ENCODE measurements around the gene MROH7.

The MROH7 gene

DNA sequence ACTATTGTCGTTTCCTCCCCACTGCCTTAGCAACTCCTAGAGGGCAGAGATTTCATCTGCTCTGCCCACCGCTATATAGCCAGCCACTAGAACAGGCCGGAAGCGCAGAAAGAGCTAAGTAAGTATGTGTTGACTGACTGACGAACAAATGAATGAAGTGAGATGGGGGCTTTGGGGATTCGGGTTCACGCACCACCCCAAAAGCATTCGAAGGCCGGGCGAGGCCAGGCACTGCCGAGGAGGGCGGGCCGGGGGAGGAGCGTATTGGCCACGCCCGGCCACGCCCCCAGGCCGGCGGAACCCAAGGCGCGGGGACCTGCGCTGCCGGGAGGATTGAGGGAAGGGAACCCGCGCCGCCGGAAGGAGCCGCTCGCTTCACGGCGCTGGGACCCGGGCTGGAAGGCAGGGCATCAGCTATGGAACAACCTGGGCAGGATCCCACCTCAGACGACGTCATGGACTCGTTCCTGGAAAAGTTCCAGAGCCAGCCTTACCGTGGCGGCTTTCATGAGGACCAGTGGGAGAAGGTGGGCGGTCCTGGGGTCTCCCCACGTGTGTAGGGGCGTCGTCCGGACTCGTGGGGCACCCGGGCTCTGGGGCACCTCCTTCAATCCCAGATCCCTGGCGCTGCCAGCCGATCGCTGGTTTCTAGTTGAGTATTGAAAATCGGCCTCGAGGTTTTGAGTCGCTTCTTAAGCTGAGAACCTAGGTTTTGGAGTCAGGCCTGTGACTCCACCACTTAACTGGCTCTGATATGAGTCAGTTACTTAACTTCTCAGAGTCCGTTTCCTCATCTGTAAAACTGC is 74.1 kb downstream of the MROH7 start, which contains the start of gene TTC4 (continued):
- TF ChIP-seq, protein P1, sequence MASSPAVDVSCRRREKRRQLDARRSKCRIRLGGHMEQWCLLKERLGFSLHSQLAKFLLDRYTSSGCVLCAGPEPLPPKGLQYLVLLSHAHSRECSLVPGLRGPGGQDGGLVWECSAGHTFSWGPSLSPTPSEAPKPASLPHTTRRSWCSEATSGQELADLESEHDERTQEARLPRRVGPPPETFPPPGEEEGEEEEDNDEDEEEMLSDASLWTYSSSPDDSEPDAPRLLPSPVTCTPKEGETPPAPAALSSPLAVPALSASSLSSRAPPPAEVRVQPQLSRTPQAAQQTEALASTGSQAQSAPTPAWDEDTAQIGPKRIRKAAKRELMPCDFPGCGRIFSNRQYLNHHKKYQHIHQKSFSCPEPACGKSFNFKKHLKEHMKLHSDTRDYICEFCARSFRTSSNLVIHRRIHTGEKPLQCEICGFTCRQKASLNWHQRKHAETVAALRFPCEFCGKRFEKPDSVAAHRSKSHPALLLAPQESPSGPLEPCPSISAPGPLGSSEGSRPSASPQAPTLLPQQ (tag by site-specific recombination; IDR thresholded peaks at IDR 0.05): peak; percentile 92
- no peak for TF ChIP-seq ZNF121 (tag by site-specific recombination; IDR thresholded peaks at IDR 0.05)
- no peak for TF ChIP-seq ZNF140 (tag by site-specific recombination; IDR thresholded peaks at IDR 0.05)
- TF ChIP-seq, protein P2, sequence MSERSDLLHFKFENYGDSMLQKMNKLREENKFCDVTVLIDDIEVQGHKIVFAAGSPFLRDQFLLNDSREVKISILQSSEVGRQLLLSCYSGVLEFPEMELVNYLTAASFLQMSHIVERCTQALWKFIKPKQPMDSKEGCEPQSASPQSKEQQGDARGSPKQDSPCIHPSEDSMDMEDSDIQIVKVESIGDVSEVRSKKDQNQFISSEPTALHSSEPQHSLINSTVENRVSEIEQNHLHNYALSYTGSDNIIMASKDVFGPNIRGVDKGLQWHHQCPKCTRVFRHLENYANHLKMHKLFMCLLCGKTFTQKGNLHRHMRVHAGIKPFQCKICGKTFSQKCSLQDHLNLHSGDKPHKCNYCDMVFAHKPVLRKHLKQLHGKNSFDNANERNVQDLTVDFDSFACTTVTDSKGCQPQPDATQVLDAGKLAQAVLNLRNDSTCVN (tag by site-specific recombination; optimal IDR thresholded peaks at IDR 0.05): peak; percentile 53
- peak; percentile 68; the same call in 1 of the 2 replicates for TF ChIP-seq ZNF239 (tag by site-specific recombination; IDR thresholded peaks at IDR 0.05)
- TF ChIP-seq ZNF654 (tag by site-specific recombination; IDR thresholded peaks at IDR 0.05; ENCODE audit: low read depth): no peak
- no peak for TF ChIP-seq ZNF133 (tag by site-specific recombination; IDR thresholded peaks at IDR 0.05)
- no peak for TF ChIP-seq HOXA7 (CRISPR knock-in tag; IDR thresholded peaks at IDR 0.05; ENCODE audit: borderline replicate concordance)
- TF ChIP-seq, protein P3, sequence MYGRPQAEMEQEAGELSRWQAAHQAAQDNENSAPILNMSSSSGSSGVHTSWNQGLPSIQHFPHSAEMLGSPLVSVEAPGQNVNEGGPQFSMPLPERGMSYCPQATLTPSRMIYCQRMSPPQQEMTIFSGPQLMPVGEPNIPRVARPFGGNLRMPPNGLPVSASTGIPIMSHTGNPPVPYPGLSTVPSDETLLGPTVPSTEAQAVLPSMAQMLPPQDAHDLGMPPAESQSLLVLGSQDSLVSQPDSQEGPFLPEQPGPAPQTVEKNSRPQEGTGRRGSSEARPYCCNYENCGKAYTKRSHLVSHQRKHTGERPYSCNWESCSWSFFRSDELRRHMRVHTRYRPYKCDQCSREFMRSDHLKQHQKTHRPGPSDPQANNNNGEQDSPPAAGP (tag by site-specific recombination; IDR thresholded peaks at IDR 0.05): peak; percentile 97
- TF ChIP-seq, protein P4, sequence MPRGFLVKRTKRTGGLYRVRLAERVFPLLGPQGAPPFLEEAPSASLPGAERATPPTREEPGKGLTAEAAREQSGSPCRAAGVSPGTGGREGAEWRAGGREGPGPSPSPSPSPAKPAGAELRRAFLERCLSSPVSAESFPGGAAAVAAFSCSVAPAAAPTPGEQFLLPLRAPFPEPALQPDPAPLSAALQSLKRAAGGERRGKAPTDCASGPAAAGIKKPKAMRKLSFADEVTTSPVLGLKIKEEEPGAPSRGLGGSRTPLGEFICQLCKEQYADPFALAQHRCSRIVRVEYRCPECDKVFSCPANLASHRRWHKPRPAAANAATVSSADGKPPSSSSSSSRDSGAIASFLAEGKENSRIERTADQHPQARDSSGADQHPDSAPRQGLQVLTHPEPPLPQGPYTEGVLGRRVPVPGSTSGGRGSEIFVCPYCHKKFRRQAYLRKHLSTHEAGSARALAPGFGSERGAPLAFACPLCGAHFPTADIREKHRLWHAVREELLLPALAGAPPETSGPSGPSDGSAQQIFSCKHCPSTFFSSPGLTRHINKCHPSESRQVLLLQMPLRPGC (tag by site-specific recombination; IDR thresholded peaks at IDR 0.05): peak; percentile 52; the same call in 1 of the 2 replicates
- no peak for TF ChIP-seq ZNF354C (tag by site-specific recombination; IDR thresholded peaks at IDR 0.05; ENCODE audit: borderline replicate concordance, low read depth)
- TF ChIP-seq, protein P5, sequence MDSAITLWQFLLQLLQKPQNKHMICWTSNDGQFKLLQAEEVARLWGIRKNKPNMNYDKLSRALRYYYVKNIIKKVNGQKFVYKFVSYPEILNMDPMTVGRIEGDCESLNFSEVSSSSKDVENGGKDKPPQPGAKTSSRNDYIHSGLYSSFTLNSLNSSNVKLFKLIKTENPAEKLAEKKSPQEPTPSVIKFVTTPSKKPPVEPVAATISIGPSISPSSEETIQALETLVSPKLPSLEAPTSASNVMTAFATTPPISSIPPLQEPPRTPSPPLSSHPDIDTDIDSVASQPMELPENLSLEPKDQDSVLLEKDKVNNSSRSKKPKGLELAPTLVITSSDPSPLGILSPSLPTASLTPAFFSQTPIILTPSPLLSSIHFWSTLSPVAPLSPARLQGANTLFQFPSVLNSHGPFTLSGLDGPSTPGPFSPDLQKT (IDR thresholded peaks at IDR 0.05; ENCODE audit: borderline replicate concordance, low read depth, low read length): no peak
- TF ChIP-seq, protein P6, sequence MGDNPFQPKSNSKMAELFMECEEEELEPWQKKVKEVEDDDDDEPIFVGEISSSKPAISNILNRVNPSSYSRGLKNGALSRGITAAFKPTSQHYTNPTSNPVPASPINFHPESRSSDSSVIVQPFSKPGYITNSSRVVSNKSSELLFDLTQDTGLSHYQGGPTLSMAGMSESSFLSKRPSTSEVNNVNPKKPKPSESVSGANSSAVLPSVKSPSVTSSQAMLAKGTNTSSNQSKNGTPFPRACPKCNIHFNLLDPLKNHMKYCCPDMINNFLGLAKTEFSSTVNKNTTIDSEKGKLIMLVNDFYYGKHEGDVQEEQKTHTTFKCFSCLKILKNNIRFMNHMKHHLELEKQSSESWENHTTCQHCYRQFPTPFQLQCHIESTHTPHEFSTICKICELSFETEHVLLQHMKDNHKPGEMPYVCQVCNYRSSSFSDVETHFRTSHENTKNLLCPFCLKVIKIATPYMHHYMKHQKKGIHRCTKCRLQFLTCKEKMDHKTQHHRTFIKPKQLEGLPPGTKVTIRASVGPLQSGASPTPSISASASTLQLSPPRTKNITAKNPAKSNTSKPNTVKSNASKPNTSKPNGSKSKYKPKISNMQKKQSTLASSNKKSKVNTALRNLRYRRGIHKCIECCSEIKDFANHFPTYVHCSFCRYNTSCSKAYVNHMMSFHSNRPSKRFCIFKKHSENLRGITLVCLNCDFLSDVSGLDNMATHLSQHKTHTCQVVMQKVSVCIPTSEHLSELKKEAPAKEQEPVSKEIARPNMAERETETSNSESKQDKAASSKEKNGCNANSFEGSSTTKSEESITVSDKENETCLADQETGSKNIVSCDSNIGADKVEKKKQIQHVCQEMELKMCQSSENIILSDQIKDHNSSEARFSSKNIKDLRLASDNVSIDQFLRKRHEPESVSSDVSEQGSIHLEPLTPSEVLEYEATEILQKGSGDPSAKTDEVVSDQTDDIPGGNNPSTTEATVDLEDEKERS (tag by site-specific recombination; IDR thresholded peaks at IDR 0.05): no peak
- no peak for TF ChIP-seq ZNF112 (tag by site-specific recombination; IDR thresholded peaks at IDR 0.05)
- TF ChIP-seq ZNF529 (tag by site-specific recombination; IDR thresholded peaks at IDR 0.05; ENCODE audit: insufficient replicate concordance): no peak
- TF ChIP-seq ZNF274 (IDR thresholded peaks at IDR 0.05; ENCODE audit: low read length): no peak
- no peak for TF ChIP-seq ZNF274 (tag by site-specific recombination; IDR thresholded peaks at IDR 0.05; ENCODE audit: borderline replicate concordance)
- TF ChIP-seq ZNF830 (tag by site-specific recombination; IDR thresholded peaks at IDR 0.05; ENCODE audit: low read depth): no peak
- TF ChIP-seq ZNF626 (tag by site-specific recombination; IDR thresholded peaks at IDR 0.05): no peak; the same call in 1 of the 2 replicates
- TF ChIP-seq ZNF324 (tag by site-specific recombination; IDR thresholded peaks at IDR 0.05): peak; percentile 96
- TF ChIP-seq ZNF426 (tag by site-specific recombination; IDR thresholded peaks at IDR 0.05): no peak
- TF ChIP-seq GLIS2 (tag by site-specific recombination; IDR thresholded peaks at IDR 0.05): peak; percentile 27; the same call in 1 of the 2 replicates
- TF ChIP-seq, protein P7, sequence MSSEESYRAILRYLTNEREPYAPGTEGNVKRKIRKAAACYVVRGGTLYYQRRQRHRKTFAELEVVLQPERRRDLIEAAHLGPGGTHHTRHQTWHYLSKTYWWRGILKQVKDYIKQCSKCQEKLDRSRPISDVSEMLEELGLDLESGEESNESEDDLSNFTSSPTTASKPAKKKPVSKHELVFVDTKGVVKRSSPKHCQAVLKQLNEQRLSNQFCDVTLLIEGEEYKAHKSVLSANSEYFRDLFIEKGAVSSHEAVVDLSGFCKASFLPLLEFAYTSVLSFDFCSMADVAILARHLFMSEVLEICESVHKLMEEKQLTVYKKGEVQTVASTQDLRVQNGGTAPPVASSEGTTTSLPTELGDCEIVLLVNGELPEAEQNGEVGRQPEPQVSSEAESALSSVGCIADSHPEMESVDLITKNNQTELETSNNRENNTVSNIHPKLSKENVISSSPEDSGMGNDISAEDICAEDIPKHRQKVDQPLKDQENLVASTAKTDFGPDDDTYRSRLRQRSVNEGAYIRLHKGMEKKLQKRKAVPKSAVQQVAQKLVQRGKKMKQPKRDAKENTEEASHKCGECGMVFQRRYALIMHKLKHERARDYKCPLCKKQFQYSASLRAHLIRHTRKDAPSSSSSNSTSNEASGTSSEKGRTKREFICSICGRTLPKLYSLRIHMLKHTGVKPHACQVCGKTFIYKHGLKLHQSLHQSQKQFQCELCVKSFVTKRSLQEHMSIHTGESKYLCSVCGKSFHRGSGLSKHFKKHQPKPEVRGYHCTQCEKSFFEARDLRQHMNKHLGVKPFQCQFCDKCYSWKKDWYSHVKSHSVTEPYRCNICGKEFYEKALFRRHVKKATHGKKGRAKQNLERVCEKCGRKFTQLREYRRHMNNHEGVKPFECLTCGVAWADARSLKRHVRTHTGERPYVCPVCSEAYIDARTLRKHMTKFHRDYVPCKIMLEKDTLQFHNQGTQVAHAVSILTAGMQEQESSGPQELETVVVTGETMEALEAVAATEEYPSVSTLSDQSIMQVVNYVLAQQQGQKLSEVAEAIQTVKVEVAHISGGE (tag by site-specific recombination; conservative IDR thresholded peaks at IDR 0.05; ENCODE audit: low read depth): peak; percentile 99
